Inflammatory macrophage treated with lipopolysaccharide for 1 hour (primary cell): ENCODE data around the gene SATB2.

Source experiments
- DNase-seq, 2 donors: peaks; one replicate each; pipeline ENCODE4 v3.0.0-alpha.2; 2020 to 2022

The SATB2 gene

DNA sequence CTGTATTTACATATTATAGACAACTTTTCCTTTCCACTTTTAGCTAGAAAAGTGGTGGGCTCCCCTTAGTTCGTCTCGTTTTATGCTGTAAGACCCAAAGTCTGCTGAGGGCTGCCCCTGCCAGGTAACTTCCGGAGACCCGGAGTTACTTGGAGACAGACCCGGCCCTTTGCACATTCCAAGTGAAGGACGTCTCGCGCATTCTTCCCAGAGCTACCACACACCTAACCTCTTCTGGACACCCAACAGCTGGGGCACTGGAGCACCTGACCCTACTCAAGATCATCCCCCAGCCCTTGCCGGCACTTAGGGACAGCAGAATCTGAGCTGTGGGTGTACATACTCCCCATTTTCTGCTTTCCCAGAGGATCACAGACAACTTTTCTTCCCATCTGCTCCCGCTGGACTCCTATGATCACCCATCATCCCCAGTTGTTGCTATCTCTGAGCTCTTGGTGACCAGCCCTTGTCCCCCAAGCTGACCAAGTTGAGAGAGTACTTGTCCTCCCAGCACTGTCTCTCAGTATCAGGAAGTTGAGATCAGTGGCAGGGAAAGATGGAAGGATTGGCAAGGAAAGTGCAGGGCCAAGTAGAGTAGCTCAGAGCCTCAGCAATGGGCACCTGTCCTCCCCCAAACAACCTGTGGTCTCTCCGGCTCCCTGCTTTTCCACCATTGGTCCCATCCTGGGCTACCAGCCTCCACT, 8.4 kb upstream of the SATB2 start:
- DNase-seq, result no peak

DNA sequence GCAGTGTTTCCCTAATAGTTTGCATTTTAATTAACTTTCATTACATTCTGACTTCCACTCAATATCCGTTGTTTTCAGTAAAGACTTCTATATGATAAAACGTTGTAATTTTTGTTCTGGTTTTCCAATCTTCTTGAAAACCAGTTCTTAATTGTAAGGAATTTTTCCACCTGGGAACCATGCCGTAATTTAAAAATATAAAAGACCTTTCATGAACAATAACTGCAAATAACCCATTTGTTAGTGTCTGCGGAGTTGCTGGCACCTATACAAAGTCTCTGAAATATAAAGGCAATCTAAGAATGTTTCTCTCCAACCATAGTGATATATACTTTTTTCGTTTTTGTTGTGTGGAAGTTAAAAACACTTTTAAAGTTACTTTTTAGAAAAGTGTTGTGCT, 7.7 kb upstream of the SATB2 start:
- no peak for DNase-seq

DNA sequence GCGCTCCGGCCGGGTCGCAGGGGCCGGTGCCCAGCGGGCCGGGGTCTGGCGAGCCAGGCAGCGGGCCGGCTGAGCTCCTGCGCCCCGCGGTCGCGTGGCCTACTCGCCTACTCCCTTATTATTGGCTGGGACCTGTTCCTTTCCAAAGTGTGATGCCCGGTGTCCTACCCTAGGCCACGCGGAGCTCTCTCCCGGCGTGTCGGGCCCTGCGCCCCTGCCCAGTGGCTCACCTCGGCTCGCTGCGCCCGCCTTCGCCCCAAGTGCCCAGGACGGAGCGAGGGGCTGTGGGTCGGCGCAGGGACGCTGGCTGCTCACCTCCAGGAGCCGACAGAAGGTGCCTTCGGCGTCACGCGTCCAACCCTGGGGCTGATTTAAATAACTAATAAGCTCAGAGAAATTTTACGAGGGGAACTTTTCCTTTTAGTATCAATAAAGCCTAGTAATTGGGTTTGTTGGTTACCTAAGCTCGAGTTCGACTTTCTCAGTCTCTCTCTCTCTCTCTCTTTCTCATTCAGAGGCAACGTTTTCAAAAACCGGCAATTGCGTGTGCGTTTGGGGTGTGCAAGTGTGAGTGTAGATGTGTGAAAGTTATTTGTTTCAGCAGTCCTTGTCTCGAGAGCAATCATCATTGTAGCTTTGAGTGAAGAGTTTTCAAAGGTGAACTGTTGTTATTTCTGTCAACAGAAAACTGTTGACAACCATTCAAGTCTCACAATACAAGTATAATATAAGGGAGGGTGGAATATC, 7.0 kb upstream of the SATB2 start:
- no peak for DNase-seq

DNA sequence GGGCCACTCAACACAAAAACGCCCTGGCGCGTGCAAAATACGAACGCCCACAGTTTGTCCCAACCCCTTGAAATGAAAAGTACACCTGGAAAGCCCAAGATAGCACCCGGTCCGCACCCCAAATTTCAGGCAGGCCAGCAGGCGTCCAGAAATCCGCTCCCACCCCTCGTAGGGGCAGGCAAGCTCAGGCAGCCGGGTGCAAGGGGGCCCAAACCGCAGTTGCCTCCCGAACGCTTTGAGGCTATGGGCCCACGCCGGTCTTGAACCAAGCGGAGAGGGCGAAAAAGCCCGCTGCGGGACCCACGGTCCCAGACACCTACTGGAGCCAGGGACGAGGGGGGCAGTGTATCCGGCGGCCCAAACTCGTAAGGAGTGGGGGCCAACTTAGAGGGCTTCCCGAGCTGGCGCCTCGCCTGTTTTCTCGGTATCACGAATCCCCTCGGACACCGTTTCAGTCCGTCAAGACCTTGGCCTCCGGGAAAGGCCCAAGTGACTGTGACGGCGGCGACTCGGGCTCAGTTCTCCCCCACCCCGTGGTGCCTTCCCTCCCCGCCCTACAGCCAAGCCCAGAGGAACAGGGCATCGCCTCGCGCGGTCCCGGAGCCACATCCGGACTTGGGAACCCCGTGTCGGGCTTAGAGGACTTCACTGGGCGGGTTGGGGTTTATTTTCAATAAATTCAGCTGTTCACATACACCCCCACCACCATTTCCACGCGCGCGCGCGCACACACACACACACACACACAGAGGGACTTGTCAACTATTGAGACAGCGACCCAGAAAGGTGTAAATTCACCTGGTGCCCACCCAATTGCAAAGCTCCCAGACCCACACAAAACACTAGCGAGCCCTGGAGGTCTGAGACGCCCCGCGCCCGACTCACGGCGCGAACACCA, 6.2 kb upstream of the SATB2 start:
- DNase-seq, result no peak

DNA sequence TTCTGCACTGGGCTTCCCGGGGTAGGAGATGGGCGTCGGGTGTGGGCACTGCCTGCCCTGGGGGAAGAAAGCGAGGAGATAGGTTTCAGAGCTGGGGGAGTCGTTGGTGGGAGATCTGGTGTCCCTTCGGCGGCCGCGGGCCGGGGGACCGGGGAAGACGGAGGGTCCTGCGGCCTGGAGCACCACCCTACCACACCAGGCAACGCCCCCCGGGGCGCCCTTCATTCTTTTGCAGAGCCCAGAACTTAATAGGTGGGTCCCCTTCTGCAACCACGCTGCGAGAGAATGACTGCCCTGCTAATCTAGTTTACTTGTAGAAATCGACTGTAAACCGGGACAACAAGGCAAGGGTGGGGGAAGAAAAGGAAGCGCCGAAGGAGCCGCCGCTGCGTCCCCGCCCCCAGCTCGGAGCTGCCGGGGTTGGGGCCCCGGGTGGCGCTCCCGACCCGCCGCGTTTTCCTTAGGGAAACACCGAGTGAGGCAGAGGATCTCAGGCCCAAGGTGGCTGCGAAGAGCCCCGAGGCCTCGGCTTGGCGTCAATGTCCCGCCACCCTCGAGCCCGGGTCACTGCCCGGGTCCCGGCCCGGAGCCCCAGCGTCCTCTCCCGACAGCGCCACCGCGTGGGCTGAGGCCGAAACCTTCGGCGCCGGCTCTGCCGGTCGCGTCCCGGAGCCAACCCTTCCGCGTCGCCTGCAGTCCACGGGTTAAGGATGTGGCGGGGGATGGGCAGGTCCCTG, 5.4 kb upstream of the SATB2 start:
- DNase-seq, result peak; percentile 64 to 84

DNA sequence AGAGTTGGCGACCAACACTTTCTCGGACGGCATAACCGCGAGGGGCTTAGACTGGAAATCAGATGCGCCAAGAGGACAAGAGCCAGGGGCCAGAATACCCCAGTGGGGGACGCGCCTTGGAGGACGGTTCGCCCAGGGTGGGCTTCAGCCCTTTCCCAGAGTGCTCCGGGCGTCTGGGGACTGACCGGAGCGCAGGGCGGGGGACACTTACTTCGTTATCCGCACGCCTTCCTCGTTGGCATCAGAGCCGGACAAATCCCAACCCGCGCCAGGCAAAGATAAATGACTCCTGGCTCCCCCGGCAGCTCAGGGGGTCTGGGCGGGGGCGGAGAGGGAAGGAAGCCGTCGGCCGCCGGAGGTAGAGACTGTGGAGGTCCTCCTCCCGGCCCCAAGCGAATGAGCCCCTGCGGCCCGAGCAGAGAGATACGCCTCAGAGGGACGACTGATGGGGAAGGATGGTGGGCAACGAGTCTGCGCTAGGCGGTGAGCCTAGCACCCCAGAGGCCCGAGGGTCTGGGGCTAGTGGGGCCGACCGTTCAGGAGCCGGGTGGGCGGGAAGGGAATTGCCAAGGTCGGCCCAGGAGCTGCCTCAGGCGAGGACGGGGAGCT, 4.7 kb upstream of the SATB2 start:
- DNase-seq, result no peak

DNA sequence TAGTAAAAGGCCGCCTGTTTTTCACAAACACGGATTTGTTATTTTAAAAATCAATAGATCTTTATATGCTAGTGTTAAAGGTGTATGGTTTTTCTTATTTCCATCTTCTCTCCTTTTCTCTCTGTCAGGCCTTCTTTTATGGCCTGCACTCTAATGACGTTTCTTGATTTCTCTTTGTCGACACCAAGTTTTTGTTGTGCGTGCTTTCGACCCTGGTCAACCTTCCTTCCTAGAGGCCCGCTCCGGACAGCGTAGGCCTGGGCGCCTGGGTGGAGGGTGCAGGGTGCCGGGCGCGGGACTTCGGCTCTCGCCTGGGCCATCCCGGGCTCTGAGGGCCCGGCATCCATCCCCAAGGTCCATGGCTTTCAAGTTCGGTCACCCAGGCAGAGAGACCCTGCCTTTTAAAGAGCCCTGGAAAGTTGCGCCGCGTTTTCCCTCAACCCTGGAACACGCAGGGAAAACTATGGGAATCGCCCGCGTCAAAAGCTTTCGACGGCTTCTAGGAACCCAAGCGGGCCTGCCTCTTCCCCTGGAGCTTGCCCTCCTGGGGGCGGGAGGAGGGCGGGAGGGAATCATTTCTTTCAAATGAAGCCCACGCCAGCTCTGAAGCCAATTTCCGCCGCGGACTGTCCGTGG, 4.1 kb upstream of the SATB2 start:
- DNase-seq, result no peak

DNA sequence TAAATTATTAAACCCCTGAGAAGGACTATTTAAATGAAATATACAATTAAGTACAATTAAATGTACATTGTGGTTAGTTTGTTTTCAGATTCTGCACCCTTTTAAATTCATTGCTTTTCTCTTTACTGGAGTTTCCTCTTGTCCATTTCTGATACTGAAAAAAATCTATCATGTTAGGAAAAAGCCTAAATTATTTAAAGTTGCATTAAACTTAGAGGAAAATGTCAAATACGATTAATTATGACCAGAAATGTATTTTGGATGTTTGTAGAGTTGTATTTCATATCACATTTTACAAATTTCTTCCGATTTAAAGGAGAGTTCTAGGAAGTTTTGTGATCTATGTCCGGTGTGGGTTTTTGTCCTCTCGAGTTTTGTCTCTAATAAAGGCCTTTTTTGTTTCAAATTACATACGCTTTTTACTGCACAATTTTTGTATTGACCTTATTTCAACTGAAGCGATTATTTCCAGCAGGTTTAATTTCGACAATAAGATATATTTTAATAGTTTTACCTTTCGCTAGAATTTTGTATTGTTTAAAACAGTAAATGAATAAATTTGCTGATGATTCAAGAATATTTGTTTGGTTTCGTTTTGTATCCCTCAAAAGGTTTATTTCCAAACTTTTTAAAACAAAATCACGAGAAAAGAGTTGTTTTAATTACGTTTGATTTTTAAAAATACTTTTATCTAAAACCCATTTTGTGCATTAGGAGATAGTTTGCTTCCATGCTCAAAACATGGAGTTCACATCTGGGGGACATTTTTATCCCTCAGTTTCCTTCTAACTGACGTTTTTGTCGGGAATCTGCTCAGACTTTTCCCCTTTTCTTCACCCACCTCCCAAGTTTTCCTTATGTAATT, 3.3 kb upstream of the SATB2 start:
- DNase-seq, result no peak

DNA sequence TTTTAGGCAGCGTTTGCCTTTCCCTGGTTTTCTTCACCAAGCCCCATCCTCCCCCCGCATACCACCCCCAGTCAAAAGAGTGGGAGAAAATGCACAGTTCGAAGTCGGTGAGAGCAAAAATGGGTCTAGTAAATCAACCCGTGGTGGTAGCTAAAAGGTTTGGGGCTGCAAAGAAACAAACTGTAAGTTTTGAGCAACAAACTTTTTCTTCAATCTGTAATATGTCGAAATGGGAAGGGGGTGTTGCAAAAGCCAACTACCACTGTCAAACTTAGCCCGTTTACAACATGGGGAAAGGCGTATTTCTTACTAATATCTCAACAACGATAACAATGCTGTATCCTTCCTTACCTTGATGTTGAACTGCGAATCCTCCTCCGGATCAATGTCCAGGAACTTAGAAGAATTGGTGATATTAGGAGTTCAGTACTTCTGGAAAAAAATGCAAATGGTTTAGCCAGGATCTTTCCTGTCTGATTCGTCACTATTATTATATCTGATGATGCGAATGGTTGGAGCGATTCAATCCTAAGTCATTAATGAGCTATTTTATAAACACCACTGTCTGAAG, 2.4 kb upstream of the SATB2 start:
- peak; percentile 34 to 69 for DNase-seq

DNA sequence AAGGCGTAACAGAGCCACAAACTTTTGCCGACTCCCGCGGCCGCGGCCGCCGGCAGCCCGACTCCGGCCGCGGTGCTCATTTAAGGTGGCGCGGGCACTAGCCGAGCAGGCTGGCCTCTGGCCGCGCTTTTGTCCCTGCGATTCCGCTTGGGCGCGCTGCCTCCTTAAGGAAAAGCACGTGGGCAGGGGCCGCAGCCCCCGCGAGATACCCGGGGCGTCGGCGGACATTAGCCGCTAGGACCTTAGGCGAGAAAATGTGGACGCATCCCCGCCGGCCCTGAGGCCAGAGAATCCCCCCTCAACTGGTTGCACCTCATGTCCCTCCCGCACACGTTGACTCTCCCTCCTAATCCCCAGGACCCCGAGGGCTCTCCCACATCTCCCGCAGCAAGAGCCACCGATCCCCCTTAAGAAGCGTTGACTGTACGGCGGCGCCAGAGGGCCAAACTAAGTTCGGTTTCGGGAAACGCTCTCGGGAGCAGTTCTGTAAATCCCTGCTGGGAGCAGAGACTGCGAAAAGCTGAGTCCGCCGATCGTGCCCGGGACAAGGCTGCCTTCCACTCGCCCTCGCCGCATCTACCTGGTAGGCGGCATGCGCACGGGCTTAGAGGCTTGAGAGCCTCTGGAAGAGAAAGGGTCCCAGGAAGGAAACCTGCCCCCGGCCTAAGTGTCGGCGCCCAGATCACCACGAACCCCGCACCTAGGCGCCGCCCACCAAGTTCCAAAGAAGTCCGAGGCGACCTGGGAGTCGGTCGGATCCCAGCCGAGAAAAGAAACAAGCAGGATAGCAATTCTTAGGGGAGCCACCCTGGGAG, 1.8 kb upstream of the SATB2 start:
- peak; percentile 84 to 94 for DNase-seq

DNA sequence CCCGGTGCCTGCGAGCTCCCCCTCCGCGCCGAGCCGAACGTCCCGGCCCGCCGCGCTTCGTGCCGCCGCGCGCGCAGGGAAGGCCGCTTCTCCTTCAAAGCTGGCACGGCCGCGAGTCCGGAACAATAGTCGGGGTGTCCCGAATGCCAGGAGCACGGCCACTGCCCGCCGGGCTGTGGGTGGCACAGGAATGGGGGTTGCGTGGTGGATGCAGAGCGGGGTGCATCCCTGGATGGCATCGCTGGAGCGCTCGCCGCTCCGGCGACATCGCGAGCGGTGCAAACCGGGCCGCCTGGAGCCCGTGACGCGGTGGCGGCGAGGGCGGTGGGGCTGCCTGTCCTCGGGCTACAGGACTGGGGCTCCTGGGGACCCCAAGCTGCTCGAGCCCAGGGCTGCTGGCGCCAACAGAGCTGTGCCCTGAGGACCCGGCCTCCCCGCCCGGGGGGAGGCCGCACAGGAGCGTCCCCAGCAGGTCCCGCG, 1.1 kb upstream of the SATB2 start:
- DNase-seq, result peak; percentile 16 to 27

DNA sequence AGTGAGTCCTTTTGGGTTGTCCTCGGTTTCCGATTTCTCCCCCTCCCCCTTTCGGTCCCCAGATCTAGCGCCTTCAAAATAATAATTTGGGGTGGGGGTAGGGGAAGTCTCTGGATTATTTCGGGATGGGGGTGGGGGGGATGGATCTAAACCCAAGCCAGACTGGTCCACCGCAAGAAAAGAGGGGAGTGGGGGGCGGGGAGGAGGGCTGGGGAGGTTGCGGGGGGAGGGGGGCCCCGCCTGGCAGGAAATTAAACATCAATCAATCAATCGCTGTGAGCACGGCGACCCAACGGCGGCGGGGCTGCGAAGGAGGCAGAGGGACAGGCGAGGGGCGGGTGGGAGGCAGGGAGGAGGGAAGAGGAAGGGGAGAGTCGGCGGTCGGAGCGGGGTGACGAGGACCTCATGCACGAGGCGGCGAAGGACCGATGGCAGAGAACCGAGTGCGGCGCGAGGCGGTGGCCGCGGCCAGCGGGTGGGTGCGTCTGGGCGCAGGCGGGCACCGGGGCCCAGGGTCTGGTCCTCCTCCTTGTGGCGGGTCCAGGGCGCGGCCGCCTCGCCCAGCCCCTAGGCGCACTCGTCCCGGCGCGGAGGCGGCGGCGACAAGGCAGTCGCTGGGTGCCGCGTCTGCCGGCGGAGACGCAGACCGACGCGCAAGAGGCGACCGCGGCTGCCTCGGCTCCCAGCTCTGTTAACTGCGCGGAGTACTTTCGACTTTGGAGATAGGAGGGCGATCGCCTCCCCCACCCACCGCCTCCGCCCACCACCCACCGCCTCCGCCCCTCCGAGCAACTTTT, 468 bp upstream of the SATB2 start:
- DNase-seq, result peak in 1 of 2 donors; percentile 15

DNA sequence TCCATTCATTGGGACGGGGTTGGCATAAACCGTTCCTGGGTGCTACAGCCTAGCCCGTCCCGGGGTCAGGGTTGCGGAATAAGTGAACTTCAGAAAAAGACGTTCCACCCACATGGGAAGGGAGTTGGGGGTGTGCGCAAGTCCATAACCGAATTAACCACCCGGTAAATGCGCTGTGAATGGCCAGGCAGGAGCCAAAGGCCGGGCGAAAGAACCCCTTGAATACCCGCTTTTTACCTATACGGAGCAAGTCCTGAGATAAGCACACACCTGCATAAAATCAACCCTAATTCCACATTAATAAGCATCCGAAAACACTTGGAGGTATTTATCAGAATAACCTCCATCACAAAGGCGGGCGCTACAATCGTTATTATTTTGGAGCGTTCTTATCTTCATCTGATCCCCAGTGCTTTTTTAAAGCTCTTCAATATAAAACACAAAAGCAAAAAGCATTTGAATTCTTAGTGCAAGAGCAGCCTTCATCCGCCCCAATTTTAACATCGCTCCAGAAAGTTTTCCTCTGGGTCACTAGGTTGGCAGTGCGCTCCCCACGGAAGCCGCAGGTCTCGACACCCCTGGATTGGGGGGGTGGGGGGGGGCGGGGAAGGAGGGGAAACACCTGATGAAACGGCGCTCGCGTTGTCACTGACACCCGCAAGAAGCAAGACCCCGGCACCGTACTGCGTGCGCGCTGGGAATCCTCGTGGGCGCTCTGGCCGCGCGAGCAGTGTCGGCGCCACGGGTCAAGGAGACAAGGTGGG, 1.2 kb downstream of the SATB2 start:
- no peak for DNase-seq

DNA sequence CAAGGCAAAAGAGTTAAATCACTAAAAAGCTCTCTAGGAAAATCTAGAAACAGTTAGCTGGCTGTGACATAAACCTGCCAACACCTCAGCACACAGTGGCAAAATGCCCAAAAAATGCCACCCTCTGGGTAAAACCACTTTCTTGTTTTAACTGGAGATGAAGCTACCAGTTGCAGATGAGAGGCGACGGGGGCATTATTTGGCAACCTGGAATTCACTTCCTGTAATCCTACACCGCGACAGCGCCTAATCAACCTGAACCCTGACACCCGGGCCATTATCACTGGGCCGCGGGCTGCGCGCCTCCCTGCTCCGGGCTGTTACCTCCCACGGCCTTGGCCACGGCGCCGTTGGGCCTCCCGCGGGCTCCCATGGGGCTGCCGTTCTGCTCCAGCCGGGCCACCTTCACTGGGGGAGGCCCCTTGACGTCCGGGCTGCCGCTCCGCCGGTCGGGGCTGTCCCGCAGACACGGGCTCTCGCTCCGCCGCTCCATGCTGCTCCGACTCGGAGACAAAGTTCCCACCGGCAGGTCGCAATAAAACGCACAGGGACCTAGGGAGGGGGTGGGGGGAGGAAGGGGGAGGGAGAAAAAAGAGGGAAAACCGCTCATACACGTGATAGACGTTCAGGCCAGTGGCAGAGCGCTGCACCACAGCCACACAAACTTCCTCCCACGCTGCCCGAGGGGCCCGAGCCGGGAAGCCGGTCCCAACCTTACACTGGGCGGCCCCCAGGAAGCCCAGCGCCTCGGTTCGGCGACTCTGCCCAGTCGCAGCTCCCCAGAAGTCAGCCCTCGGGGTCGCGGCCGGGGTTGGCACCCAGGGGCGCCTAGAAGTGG, 2.0 kb downstream of the SATB2 start:
- no peak for DNase-seq

DNA sequence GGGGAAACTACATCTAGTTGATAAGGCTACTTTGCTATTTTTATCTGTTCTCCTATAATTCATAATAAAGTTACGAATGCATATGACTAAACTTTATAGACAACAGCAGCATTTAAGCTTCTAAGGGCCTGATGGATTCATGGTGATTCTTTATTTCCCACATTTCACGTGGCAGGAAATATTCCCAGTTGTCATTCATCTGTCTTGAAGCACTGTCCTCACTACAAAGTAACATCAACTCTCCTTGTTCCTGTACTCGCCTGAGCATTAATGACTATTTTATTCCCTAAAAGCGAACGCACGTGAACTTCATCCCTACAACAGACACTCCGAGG, 2.6 kb downstream of the SATB2 start:
- no peak for DNase-seq

DNA sequence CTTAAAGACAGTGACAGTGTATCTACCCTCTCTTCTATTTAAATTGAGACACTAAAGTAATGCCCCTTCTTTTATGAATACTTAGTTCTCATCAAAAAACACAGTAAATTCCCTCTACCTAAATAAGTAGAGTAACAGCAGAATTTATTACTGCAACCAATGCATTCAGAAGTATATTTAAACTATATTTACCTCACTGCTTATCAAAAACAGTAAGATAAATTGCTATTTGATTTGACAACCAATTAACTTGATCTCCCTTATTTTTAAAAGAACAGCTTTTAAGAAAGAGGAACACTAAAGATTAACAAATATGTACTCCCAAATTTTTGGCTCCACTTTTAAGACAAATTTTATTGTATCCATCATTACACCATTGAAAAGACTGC, 4.8 kb downstream of the SATB2 start:
- DNase-seq, result no peak
